ENCODE results near the gene STK32C.

Gene STK32C

DNA sequence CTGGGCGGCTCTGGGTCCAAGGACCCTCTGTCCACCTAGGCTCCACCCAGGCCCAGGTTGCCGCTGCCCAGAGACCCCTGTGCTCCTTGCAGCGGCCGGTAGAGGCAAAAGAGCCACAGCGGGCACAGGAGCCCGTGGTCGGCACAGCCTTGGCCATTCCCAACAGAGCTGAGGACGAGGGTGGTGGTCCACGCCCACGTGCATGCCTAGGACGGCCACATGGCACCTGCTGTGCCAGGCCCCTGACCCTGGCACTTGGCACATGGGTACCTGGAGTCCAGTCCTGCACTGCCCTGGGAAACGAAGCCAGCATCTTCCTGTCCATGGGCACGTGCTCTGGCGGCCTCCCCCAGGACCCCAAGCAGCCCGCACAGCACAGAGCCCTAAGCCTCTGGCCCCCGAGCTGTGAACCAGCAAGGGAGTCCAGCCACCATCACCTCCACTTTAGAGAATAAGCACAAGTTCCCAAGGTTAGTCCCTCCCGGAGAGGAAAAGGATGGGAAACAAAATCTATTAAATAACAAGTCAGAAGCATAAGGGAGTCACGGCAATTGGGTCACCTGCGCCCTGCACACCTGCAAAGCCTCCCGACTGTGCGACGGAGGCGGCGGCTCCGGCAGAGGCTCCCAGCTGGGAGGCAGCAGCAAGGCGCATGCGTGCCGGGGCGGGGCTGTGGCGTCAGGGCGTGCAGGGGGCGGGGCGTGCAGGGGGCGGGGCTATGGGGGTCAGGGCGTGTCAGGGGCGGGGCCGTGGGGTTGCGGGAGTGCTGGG is 59.1 kb downstream of the STK32C start:
- peaks cover 0 to 3% of the 10 kb centered on the region in 2 experiments for H3K4me1 ChIP-seq (ENCODE audit: control insufficient read depth in 1 of 2, insufficient read depth in 2 of 2, low read length in 2 of 2)
- peak in 1 of 2 donors; percentile 50 for DNase-seq
- no peak overlapping the region for H2AFZ ChIP-seq (ENCODE audit: insufficient read depth, low read length, poor library complexity)
- no peak overlapping the region for H2BK5ac ChIP-seq (ENCODE audit: low read depth, low read length, poor library complexity)
- no peaks in the 10 kb centered on the region for H3K27me3 ChIP-seq (ENCODE audit: insufficient read depth, low read length)
- no peak overlapping the region for H4K8ac ChIP-seq (ENCODE audit: low read depth, low read length)
- peak overlapping the region; percentile 24 for H3K4me2 ChIP-seq (ENCODE audit: low read length)
- H3K4ac ChIP-seq (ENCODE audit: low read depth, low read length): no peak overlapping the region
- H2AK5ac ChIP-seq (ENCODE audit: low read length): no peak overlapping the region
- no peak overlapping the region for H3K18ac ChIP-seq (ENCODE audit: low read length)
- H2BK12ac ChIP-seq (ENCODE audit: low read length): no peak overlapping the region
- H3K79me1 ChIP-seq (ENCODE audit: low read length): no peaks in the 10 kb centered on the region
- no peak overlapping the region for H2BK120ac ChIP-seq (ENCODE audit: insufficient read depth, low read length, poor library complexity)
- H3K36me3 ChIP-seq (ENCODE audit: control insufficient read depth in 1 of 2, insufficient read depth in 2 of 2, low read length in 2 of 2): no peaks in the 10 kb centered on the region
- H3K14ac ChIP-seq (ENCODE audit: low read length): no peak overlapping the region
- H3K79me2 ChIP-seq (ENCODE audit: control insufficient read depth, insufficient read depth, low read length, poor library complexity): no peaks in the 10 kb centered on the region
- H4K91ac ChIP-seq (ENCODE audit: low read depth, low read length): no peak overlapping the region
- H3K4me3 ChIP-seq (ENCODE audit: low read depth, low read length): peak overlapping the region; percentile 30
- WGBS (ENCODE audit: extremely low coverage, insufficient coverage, insufficient read length): no CpG with 5 or more reads among the region's 38 CpGs
- no peak overlapping the region for H3K27ac ChIP-seq (ENCODE audit: low read depth, low read length)
- H3K9me3 ChIP-seq (ENCODE audit: insufficient read depth, low read depth, low read length): peaks cover 2% of the 10 kb centered on the region
- H3K9ac ChIP-seq (ENCODE audit: low read length): no peak overlapping the region
- no peak overlapping the region for H3K23ac ChIP-seq (ENCODE audit: low read length)
- H4K12ac ChIP-seq (ENCODE audit: low read depth, low read length): no peak overlapping the region

DNA sequence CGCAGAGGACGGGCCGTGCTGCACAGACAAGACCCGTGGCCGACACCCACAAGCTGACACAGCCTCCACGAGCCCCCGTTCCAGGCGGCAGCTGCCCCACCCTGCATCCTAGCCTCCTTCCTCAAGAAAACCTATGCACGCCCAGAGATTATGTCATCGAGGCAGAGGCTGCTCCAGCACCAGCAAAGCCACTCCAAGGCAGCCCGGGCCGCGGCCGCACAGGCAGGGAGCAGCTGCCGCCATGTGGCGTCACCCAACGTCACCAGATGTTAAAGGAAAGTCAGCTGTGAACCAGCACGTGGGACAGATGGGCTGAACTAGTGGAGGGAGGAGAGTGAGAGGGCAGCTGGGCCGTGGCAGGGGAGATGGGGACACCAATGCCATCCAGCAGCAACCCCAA is 59.8 kb downstream of the STK32C start:
- Histone ChIP-seq H2AFZ (ENCODE audit: insufficient read depth, low read length, poor library complexity) (no peak overlapping the region), H3K14ac (ENCODE audit: low read length) (no peak overlapping the region), H3K18ac (ENCODE audit: low read length) (no peak overlapping the region), H4K8ac (ENCODE audit: low read depth, low read length) (no peak overlapping the region), H2BK12ac (ENCODE audit: low read length) (no peak overlapping the region), H2BK5ac (ENCODE audit: low read depth, low read length, poor library complexity) (no peak overlapping the region), H3K23ac (ENCODE audit: low read length) (no peak overlapping the region), H3K79me2 (ENCODE audit: control insufficient read depth, insufficient read depth, low read length, poor library complexity) (no peaks in the 10 kb centered on the region), H3K4me3 (ENCODE audit: low read depth, low read length) (no peak overlapping the region), H3K4me2 (ENCODE audit: low read length) (no peak overlapping the region), H3K4me1 (ENCODE audit: control insufficient read depth in 1 of 2, insufficient read depth in 2 of 2, low read length in 2 of 2) (peaks cover 0 to 3% of the 10 kb centered on the region in 2 experiments), H4K91ac (ENCODE audit: low read depth, low read length) (no peak overlapping the region), H3K36me3 (ENCODE audit: control insufficient read depth in 1 of 2, insufficient read depth in 2 of 2, low read length in 2 of 2) (no peaks in the 10 kb centered on the region), H3K9me3 (ENCODE audit: insufficient read depth, low read depth, low read length) (peaks cover 2% of the 10 kb centered on the region), H2AK5ac (ENCODE audit: low read length) (no peak overlapping the region), H3K27ac (ENCODE audit: low read depth, low read length) (no peak overlapping the region), H2BK120ac (ENCODE audit: insufficient read depth, low read length, poor library complexity) (no peak overlapping the region), H3K9ac (ENCODE audit: low read length) (no peak overlapping the region), H3K27me3 (ENCODE audit: insufficient read depth, low read length) (no peaks in the 10 kb centered on the region), H3K79me1 (ENCODE audit: low read length) (no peaks in the 10 kb centered on the region), H3K4ac (ENCODE audit: low read depth, low read length) (no peak overlapping the region), H4K12ac (ENCODE audit: low read depth, low read length) (no peak overlapping the region)
- WGBS (ENCODE audit: extremely low coverage, insufficient coverage, insufficient read length): no CpG with 5 or more reads among the region's 19 CpGs
- DNase-seq: no peak

DNA sequence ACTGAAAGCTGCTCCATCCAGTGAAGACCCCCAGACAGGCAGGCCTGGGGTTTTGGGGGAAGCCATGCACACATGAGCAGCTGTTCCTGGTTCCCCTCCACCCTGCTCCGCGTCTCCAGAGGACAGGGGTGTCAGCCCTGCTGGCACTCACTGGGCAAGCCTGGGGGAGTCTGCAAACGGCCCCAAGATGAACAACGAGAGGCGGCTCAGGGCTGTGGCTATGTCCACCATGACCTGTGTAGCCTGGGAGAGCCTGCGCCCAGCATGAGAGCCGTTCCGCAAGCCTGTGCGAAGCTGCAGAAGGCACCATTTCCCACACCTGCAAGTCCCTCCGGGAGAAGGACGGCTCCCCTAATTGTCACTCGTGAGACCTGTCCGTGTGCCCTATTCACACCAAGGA is 61.5 kb downstream of the STK32C start:
- H3K79me1 ChIP-seq (ENCODE audit: low read length): no peaks in the 10 kb centered on the region

DNA sequence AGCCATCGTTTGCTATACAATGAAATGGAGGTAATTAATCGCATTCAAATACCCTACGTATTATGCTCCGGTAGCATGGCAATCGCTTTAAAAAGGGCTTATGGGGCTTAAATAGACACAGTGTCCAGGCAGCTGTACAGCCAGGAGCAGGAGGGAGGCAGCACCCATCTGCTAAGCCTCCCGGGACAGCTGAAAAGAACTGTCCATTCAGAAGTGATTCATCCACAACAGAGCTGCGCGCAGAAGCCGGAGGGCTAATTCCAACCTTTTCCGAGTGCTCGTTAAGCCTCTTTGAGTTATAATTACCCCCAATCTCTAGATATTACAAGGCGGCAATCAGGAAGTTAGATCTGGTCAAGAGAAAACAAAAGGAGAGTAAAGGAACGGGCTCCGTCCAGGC is 62.7 kb downstream of the STK32C start:
- Histone ChIP-seq H4K8ac (ENCODE audit: low read depth, low read length) (no peak overlapping the region), H3K36me3 (ENCODE audit: control insufficient read depth in 1 of 2, insufficient read depth in 2 of 2, low read length in 2 of 2) (no peaks in the 10 kb centered on the region), H3K27ac (ENCODE audit: low read depth, low read length) (no peak overlapping the region), H3K9ac (ENCODE audit: low read length) (no peak overlapping the region), H3K9me3 (ENCODE audit: insufficient read depth, low read depth, low read length) (peaks cover 2% of the 10 kb centered on the region), H3K18ac (ENCODE audit: low read length) (no peak overlapping the region), H2AFZ (ENCODE audit: insufficient read depth, low read length, poor library complexity) (no peak overlapping the region), H3K14ac (ENCODE audit: low read length) (no peak overlapping the region), H2AK5ac (ENCODE audit: low read length) (no peak overlapping the region), H3K4me2 (ENCODE audit: low read length) (no peak overlapping the region), H2BK12ac (ENCODE audit: low read length) (no peak overlapping the region), H2BK120ac (ENCODE audit: insufficient read depth, low read length, poor library complexity) (no peak overlapping the region), H3K79me1 (ENCODE audit: low read length) (no peaks in the 10 kb centered on the region), H3K23ac (ENCODE audit: low read length) (no peak overlapping the region), H4K12ac (ENCODE audit: low read depth, low read length) (no peak overlapping the region), H4K91ac (ENCODE audit: low read depth, low read length) (no peak overlapping the region), H3K4ac (ENCODE audit: low read depth, low read length) (no peak overlapping the region), H2BK5ac (ENCODE audit: low read depth, low read length, poor library complexity) (no peak overlapping the region), H3K4me1 (ENCODE audit: control insufficient read depth in 1 of 2, insufficient read depth in 2 of 2, low read length in 2 of 2) (peaks cover 0 to 3% of the 10 kb centered on the region in 2 experiments), H3K27me3 (ENCODE audit: insufficient read depth, low read length) (no peaks in the 10 kb centered on the region), H3K79me2 (ENCODE audit: control insufficient read depth, insufficient read depth, low read length, poor library complexity) (no peaks in the 10 kb centered on the region), H3K4me3 (ENCODE audit: low read depth, low read length) (no peak overlapping the region)
- no CpG with 5 or more reads among the region's 14 CpGs for WGBS (ENCODE audit: extremely low coverage, insufficient coverage, insufficient read length)
- DNase-seq: peak in 1 of 2 donors; percentile 14

More for the DNA sequence above, 61.5 kb downstream of the STK32C start:
- Histone ChIP-seq H3K27me3 (ENCODE audit: insufficient read depth, low read length) (no peaks in the 10 kb centered on the region), H4K91ac (ENCODE audit: low read depth, low read length) (no peak overlapping the region), H2BK12ac (ENCODE audit: low read length) (no peak overlapping the region), H3K27ac (ENCODE audit: low read depth, low read length) (no peak overlapping the region), H2BK120ac (ENCODE audit: insufficient read depth, low read length, poor library complexity) (no peak overlapping the region), H4K12ac (ENCODE audit: low read depth, low read length) (no peak overlapping the region), H2BK5ac (ENCODE audit: low read depth, low read length, poor library complexity) (no peak overlapping the region), H3K4ac (ENCODE audit: low read depth, low read length) (no peak overlapping the region), H2AK5ac (ENCODE audit: low read length) (no peak overlapping the region), H3K4me2 (ENCODE audit: low read length) (no peak overlapping the region), H3K9ac (ENCODE audit: low read length) (no peak overlapping the region), H3K4me3 (ENCODE audit: low read depth, low read length) (no peak overlapping the region), H3K4me1 (ENCODE audit: control insufficient read depth in 1 of 2, insufficient read depth in 2 of 2, low read length in 2 of 2) (peaks cover 0 to 3% of the 10 kb centered on the region in 2 experiments), H3K79me2 (ENCODE audit: control insufficient read depth, insufficient read depth, low read length, poor library complexity) (no peaks in the 10 kb centered on the region), H3K14ac (ENCODE audit: low read length) (no peak overlapping the region), H2AFZ (ENCODE audit: insufficient read depth, low read length, poor library complexity) (no peak overlapping the region), H3K23ac (ENCODE audit: low read length) (no peak overlapping the region), H4K8ac (ENCODE audit: low read depth, low read length) (no peak overlapping the region), H3K9me3 (ENCODE audit: insufficient read depth, low read depth, low read length) (peaks cover 2% of the 10 kb centered on the region), H3K36me3 (ENCODE audit: control insufficient read depth in 1 of 2, insufficient read depth in 2 of 2, low read length in 2 of 2) (no peaks in the 10 kb centered on the region), H3K18ac (ENCODE audit: low read length) (no peak overlapping the region)
- DNase-seq: no peak
- no CpG with 5 or more reads among the region's 13 CpGs for WGBS (ENCODE audit: extremely low coverage, insufficient coverage, insufficient read length)

All from trophoblast cell (in vitro differentiated cells and primary cell).